BE2C (cell line): ENCODE data around the gene PLA2G7.

Experiments
- DNase-seq: peaks from one replicate; pipeline ENCODE4 v3.0.0-alpha.2; 2020
- H3K27me3 ChIP-seq: fragments of 250-450 bp; sonication (Bioruptor Pico); 2 replicates; pipeline ENCODE4 v1.5.1; 2020; ENCODE audit warnings: mild to moderate bottlenecking
- H3K36me3 ChIP-seq: fragments of 250-450 bp; sonication (Bioruptor Pico); 2 replicates; pipeline ENCODE4 v1.5.1; 2020; ENCODE audit warnings: mild to moderate bottlenecking
- H3K4me1 ChIP-seq: fragments of 250-450 bp; sonication (Bioruptor Pico); 2 replicates; pipeline ENCODE4 v1.5.1; 2020
- H3K4me3 ChIP-seq: 2 replicates; pipeline ENCODE4 v1.5.1; 2011; ENCODE audit warnings: low read depth, low read length
- H3K9me3 ChIP-seq: fragments of 250-450 bp; sonication (Bioruptor Pico); 2 replicates; pipeline ENCODE4 v1.5.1; 2020
- TF ChIP-seq, protein P1 (sequence below): IDR thresholded peaks from 2 replicates; pipeline ENCODE4 v1.5.1; 2012; ENCODE audit warnings: mild to moderate bottlenecking, low read depth, low read length

Gene PLA2G7

DNA sequence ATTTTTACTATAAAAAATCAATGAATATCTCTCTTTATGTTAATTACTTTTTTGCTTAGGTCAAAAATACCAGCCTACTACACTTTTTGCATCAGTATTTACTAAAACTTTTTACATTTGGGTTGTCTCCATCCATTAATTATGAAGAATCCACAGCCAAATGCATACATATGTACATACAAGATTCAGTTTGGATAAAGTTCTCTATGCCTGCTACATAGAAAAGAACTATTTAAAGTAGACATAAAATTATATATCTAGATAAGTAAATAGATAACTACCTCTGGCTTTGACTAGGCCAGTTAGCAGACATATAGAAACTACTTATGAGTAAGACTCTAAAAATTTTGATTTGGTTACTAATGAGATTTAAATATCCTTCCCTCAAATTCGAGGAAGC, 35.2 kb downstream of the PLA2G7 start:
- no peak for DNase-seq
- H3K4me1 ChIP-seq, result no peaks in the 10 kb centered on the region
- H3K36me3 ChIP-seq, result no peaks in the 10 kb centered on the region
- no peaks in the 10 kb centered on the region for H3K27me3 ChIP-seq
- no peaks in the 10 kb centered on the region for H3K9me3 ChIP-seq
- no peak overlapping the region for H3K4me3 ChIP-seq
- TF ChIP-seq, protein P1, sequence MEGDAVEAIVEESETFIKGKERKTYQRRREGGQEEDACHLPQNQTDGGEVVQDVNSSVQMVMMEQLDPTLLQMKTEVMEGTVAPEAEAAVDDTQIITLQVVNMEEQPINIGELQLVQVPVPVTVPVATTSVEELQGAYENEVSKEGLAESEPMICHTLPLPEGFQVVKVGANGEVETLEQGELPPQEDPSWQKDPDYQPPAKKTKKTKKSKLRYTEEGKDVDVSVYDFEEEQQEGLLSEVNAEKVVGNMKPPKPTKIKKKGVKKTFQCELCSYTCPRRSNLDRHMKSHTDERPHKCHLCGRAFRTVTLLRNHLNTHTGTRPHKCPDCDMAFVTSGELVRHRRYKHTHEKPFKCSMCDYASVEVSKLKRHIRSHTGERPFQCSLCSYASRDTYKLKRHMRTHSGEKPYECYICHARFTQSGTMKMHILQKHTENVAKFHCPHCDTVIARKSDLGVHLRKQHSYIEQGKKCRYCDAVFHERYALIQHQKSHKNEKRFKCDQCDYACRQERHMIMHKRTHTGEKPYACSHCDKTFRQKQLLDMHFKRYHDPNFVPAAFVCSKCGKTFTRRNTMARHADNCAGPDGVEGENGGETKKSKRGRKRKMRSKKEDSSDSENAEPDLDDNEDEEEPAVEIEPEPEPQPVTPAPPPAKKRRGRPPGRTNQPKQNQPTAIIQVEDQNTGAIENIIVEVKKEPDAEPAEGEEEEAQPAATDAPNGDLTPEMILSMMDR, result no peak

DNA sequence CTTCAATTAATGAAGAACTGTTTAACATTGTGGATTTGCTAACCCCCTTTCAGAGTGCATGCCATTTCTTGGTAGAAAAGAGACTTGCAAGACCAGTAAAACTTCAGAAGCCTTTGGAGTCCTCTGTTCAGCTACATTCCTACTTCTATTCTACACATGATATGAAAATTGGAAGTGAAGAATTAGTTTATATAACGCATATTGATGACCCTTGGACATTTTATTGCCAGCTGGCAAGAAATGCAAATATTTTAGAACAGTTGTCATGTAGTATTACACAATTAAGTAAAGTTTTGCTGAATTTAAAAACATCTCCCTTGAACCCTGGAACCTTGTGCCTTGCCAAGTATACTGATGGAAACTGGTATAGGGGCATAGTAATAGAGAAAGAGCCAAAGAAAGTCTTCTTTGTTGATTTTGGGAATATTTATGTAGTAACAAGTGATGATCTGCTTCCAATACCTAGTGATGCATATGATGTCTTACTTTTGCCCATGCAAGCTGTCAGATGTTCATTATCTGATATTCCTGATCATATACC, 44.2 kb downstream of the PLA2G7 start:
- Histone ChIP-seq H3K4me3 (no peak overlapping the region), H3K4me1 (no peaks in the 10 kb centered on the region), H3K36me3 (no peaks in the 10 kb centered on the region), H3K27me3 (no peaks in the 10 kb centered on the region), H3K9me3 (no peaks in the 10 kb centered on the region)
- TF ChIP-seq, protein P1, result no peak
- DNase-seq, result no peak

DNA sequence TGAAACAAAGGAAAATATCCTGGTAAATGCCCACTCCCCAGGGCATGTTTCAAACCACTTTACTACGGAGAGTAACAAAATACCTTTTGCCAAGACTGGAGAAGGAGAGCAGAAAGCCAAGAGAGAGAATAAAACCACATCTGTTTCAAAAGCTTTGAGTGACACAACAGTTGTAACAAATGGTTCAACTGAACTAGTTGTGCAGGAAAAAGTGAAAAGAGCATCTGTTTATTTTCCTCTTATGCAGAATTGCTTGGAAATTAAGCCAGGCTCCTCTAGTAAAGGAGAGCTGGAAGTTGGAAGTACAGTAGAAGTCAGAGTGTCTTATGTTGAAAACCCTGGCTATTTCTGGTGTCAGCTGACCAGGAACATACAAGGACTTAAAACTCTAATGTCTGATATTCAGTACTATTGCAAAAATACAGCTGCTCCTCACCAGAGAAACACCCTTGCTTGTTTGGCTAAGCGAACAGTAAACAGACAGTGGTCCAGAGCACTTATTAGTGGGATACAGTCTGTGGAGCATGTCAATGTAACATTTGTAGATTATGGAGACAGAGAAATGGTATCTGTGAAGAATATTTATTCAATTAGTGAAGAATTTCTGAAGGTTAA, 44.9 kb downstream of the PLA2G7 start:
- Histone ChIP-seq H3K4me3 (no peak overlapping the region), H3K4me1 (no peaks in the 10 kb centered on the region), H3K27me3 (no peaks in the 10 kb centered on the region), H3K36me3 (no peaks in the 10 kb centered on the region), H3K9me3 (no peaks in the 10 kb centered on the region)
- DNase-seq, result no peak
- TF ChIP-seq, protein P1, result no peak

DNA sequence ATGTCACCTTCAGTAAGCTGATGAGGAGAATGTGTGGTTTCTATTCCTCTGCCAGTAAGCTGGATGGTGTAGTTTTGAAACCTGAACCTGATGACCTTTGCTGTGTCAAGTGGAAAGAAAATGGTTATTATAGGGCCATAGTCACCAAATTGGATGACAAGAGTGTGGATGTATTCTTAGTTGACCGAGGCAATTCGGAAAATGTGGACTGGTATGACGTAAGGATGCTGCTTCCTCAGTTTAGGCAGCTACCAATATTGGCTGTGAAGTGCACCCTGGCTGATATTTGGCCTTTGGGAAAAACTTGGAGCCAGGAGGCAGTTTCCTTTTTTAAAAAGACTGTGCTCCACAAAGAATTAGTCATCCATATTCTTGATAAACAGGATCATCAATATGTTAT, 45.5 kb downstream of the PLA2G7 start:
- H3K4me1 ChIP-seq, result no peaks in the 10 kb centered on the region
- TF ChIP-seq, protein P1, result no peak
- no peaks in the 10 kb centered on the region for H3K36me3 ChIP-seq
- DNase-seq, result no peak
- no peaks in the 10 kb centered on the region for H3K9me3 ChIP-seq
- no peaks in the 10 kb centered on the region for H3K27me3 ChIP-seq
- no peak overlapping the region for H3K4me3 ChIP-seq

DNA sequence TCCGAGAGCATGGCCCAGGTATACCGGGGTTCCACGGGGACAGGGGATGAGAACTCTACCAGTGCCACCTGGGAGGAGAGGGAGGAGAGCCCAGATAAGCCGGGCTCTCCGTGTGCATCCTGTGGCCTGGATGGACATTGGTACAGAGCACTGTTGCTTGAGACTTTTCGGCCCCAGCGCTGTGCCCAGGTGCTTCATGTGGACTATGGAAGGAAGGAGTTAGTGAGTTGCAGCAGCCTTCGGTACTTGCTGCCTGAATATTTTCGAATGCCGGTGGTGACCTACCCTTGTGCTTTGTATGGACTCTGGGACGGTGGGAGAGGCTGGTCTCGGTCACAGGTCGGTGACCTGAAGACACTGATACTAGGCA, 46.2 kb downstream of the PLA2G7 start:
- no peaks in the 10 kb centered on the region for H3K9me3 ChIP-seq
- no peaks in the 10 kb centered on the region for H3K27me3 ChIP-seq
- no peak for DNase-seq
- TF ChIP-seq, protein P1, result no peak
- no peak overlapping the region for H3K4me3 ChIP-seq
- H3K36me3 ChIP-seq, result no peaks in the 10 kb centered on the region
- no peaks in the 10 kb centered on the region for H3K4me1 ChIP-seq

DNA sequence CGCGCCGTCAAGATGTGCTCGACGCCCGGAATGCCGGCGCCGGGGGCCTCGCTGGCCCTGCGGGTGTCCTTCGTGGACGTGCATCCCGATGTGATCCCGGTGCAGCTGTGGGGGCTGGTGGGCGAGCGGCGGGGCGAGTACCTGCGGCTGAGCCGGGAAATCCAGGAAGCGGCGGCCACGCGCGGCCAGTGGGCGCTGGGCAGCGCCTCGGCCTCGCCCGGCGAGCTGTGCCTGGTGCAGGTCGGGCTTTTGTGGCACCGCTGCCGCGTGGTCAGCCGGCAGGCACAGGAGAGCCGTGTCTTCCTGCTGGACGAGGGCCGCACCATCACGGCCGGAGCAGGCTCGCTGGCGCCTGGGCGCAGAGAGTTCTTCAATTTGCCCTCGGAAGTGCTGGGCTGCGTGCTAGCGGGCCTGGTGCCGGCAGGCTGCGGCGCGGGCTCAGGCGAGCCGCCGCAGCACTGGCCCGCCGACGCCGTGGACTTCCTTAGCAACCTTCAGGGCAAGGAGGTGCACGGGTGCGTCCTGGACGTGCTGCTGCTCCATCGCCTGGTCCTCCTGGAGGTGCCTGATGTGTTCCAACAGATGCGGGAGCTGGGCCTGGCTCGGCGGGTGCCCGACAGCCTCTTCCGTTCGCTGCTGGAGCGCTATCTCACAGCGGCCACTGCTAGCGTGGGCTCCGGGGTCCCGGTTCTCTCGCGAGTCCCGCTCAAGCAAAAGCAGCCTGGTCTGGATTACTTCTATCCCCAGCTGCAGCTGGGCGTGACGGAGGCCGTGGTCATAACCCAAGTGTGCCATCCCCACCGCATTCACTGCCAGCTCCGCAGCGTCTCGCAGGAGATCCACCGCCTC, 46.8 kb downstream of the PLA2G7 start:
- TF ChIP-seq, protein P1, result no peak
- Histone ChIP-seq H3K9me3 (no peaks in the 10 kb centered on the region), H3K4me3 (no peak overlapping the region), H3K36me3 (no peaks in the 10 kb centered on the region), H3K27me3 (no peaks in the 10 kb centered on the region), H3K4me1 (no peaks in the 10 kb centered on the region)
- DNase-seq, result no peak
